Stimulated activated CD4-positive, alpha-beta T cell treated with anti-CD3 and anti-CD28 coated beads, Interleukin-15, amount 100 ng/mL, for 48 hours (primary cell): ENCODE results near the gene SIGLEC11.
A peak's percentile ranks its signal among the peaks of the same experiment; 100 is the strongest.
"Not testable (repeated sequence)": the region's sequence is repeated elsewhere in the genome, so short reads cannot be mapped to it uniquely, and the experiment has no call there.

Experiments used
- DNase-seq, 2 donors: peaks; one replicate each; pipeline ENCODE4 v3.0.0-alpha.2; 2020; ENCODE audit warnings: low read depth in 2 of 2

Gene SIGLEC11

DNA sequence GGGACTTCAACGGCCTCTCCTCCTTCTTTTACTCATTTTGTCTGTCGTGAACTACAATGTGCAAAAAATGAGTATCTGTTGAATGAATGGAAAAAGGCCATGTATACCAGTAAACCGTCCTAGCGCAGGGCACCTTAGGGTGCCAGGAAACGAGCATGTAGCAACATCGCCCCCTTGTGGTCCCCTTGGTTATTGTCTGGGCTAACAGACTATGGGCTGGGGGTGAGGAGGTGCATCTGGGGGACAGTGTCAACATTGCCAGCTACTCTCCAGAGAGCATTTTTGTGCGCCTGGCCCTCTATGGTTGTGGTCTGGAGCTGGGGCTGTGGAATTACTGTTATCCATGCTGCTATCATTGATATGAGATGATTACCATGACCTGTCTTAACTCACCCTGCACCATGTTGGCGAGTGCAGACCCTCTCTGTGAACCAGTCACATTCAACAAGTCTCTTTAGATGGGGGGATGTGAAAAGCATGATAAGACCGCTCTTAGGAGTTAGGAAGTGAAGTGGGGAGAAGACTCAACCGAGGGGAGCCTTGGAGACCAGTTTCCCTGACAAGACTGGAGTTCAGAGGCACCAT lies 22.8 kb upstream of the SIGLEC11 start:
- peak; percentile 60 to 81 for DNase-seq

- DNase-seq = no peak
Measured at GRCh38 chr19:49981603-49982593, 20.9 kb upstream of the SIGLEC11 start.

DNA sequence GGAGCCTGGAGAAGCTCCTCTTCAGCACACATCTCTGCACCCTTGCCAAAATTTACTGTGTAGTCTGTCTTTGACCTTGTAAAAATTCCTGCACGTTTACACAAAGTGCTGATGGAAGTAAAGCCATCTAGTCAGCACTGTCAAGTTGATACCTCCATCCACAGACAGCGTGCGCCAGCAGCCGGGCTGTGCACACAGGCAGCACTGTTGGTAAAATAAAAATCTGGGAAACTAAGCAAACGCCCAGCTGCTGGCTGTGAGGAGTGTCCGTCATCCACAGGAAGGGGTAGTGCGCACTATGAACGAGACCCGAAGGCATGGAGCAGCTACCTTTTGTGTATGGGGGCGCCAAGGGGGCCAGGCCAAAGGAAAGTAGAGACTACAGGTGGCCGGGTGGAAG lies 17.4 kb upstream of the SIGLEC11 start:
- DNase-seq = no peak

DNA sequence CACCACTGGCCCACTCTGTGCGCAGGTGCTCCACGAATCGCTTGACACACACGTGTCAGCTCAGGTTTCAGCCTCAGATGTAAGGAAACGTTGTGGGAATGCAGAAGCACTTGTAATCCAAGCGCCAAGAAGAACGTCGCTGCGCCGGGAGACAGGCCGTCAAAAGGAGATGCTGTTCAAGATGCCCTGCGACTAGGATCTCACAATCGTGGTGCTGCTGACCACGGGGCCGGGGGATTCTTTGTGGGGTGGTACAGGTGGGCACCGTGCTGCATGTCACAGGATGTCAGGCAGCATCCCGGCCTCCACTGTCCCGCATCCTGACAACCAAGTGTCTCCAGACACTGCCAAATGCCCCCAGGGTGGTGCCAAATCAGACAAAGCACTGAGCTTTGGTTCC lies 16.9 kb upstream of the SIGLEC11 start:
- no peak for DNase-seq

DNA sequence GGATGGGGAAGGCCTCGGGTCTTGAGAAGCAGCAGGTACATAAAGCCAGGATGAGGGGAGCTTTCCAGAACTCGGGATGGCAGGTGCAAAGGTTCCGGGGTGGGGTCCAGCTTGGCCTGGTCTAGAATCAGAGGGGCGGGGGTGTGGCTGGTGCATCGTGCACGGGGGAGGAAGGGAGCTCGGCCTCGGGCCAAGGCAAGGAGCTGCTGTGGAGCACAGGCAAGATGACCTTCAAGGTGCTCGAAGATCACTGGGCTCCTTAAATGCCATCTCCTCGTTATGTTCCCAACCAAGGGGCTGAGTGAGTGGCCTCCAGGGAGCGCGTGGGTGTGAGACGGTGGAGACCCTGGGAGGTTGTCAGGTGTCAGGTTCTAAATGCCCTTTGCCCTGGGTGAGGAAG lies 16.1 kb upstream of the SIGLEC11 start:
- no peak for DNase-seq

DNA sequence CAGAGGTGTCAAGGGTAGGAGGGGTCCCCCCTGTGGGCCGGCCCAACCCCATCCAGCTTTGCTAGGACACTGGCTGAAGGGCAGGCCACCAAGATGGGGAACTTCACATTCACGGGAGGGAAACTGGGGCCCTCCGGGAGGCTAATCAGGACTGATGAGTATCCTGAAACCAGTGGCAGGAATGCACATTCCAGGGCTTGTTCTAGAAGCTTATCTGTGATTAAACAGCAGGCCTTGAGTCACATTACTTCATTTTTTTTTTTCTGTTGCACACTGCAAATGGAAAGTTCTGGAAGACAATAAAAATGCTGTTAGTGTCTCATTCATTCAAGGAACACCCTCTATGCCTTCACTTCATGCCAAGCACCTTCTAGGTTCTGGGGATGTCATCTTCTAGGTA lies 15.5 kb upstream of the SIGLEC11 start:
- DNase-seq = no peak

GRCh38 chr19:49975051-49975450 lies 14.1 kb upstream of the SIGLEC11 start:
- DNase-seq = no peak

DNA sequence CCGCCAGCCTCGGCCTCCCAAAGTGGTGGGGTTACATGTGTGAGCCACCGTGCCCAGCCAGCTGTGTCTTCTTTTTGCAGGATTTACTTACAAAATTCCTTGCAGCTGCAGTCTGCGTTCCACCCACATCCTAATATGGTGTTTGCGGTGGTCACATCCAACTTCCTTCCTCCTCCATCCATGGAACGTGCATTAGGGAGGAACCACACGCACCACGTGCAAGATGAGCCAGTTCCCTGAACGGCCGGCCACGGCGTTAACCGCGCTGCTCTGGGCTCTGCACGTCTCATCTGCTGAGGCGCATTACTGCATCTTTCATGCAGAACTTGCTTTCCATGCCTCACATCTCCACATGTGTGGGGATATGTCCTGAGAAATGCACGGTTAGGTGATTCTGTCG lies 13.0 kb upstream of the SIGLEC11 start:
- DNase-seq = no peak

- no peak for DNase-seq
Measured at GRCh38 chr19:49972841-49973240, 11.9 kb upstream of the SIGLEC11 start.

GRCh38 chr19:49971991-49972411 lies 11.0 kb upstream of the SIGLEC11 start:
- DNase-seq = no peak

GRCh38 chr19:49969355-49969754 lies 8.4 kb upstream of the SIGLEC11 start:
- not testable (repeated sequence) for DNase-seq

DNA sequence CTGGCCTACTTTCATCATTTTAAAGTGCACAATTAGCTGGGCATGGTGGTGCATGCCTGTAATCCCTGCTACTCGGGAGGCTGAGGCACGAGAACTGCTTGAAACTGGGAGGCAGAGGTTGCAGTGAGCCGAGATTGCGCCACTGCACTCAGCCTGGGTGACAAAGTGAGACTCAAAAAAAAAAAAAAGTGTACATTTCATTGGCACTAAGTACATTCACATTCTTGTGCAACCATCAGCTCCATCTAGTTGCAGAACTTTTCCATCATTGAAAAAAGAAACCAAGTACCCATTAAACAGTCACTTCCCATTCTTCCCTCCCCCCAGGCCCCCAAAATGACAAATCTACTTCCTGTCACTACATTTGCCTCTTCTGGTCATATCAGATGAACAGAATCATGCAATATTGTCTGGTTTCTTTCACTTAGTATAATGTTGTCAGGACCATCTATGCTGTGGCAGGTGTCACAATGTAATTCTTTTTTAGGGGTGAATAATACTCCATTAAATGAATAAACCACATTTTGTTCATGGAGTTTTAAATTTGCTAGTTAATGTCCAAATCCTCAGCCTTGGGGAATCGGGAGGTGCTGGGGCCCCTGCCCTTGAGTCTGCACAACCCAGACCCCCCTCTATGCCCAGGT lies 7.4 kb upstream of the SIGLEC11 start:
- no peak for DNase-seq

GRCh38 chr19:49959892-49960291 lies 1.1 kb downstream of the SIGLEC11 start:
- not testable (repeated sequence) for DNase-seq

GRCh38 chr19:49958596-49958995 lies 2.4 kb downstream of the SIGLEC11 start:
- DNase-seq = not testable (repeated sequence)

GRCh38 chr19:49958144-49958543 lies 2.8 kb downstream of the SIGLEC11 start:
- DNase-seq = not testable (repeated sequence)

DNA sequence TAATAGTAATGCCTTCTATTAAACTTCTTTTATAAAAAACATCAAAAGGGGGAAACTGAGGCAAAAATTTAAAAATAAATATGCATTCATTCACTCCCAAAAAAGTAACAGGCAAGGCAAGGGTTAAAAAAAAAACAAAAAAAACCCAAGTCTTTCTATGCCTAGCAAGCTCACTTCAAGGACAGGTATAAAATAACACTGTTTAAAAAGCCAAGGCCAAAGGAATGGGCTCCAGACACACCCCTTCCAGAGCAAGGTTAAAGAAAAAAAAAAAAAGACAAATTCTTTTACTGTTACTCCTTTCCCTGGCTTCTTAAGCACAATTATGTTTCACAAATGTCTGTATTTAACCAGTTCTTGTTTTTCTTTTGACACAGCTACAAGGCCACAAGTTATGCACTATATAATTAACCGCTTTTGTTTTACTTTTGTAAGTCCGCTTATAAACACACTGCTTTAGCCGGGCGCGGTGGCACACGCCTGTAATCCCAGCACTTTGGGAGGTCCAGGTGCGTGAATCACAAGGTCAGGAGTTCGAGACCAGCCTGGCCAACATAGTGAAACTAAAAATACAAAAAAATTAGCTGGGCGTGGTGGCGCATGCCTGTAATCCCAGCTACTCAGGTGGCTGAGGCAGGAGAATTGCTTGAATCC lies 3.6 kb downstream of the SIGLEC11 start:
- DNase-seq = no peak

DNA sequence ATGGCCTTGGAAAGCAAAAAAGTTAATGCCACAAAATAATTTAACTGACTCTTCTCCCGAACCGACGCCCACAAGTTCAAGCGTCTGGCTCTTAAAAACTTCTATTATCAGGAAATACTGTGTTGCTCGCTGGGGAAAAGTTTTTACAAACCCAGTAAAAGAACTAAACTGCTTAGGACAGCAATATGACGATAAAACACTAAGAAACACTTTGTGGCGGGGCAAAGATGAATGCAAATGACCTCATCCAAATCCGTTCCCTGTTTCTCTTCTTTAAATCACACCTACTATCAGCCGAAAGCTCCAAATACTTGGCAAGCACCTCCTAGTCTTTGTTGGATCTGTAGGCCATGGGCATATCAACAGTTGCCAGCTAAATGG lies 4.9 kb downstream of the SIGLEC11 start:
- DNase-seq = no peak

DNA sequence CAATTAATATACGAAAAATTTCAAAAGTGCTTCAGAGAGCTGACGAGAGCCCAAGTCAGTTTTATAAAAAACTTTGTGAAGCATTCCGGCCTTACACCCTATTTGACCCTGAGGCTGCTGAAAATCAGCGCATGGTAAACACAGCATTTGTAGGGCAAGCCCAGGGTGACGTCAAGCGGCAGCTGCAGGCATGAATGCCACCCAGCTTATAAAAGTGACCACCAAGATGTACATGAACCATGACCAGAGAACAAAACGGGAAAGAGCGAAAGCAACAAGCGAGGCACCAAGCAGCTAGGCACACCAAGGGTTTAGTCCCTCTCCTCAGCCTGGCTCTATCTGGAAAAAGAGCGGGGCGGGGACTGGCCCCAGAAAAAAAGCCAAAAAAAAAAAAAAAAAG lies 6.0 kb downstream of the SIGLEC11 start:
- no peak for DNase-seq

DNA sequence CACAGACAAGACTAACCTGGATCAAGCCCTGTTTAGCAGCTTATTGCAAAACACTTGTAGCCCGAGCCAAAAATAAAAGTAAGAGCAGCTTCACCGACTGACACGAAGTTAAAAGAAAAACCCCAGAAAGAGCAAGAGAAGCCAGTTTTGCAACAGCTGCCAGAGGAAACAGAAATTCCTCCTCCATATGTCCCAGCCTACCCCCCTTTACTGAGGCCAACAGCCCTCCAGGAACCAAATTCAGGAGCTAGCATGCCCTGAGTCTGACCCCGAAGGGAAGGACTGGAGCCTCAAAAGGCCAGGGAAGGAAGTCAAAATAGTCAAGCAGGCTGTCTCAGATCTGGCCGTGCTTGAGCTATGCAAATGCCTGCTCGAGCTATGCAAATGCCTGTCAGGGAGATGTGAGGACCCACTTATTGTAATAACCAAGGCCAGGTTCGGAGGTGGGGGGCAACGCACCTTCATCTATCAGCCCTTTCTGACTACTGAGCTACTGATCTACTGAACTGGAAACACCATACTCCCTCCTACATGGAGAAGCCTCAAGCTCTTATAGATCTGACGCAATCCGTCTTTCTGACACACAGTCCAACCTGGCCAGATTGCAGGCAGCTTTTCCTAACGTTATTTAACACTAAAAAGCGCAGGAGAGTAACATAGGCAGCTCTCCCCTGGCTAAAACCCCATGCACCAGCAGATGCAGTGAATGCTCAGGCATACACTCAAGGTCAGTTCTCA lies 6.7 kb downstream of the SIGLEC11 start:
- no peak for DNase-seq

GRCh38 chr19:49953416-49953815 lies 7.6 kb downstream of the SIGLEC11 start:
- DNase-seq = no peak

DNA sequence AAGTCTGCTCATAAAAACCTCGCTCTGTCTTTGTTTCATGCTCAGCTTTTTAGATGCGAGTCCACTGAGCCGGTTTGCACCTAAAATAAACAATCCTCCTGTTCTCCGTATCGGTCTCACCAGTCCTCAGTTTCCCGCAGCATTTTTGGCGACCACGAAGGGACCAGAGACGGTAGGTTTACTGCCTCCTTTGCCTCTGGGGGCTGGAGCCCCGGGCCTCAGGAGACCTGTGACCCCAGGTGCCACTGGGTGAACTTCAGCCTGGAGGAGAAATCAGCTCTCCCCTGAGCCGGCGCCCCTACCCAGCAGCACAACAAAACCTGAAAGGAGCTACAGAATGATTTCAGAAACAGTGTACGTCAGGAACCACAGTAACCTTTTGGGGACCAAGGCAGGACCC lies 8.1 kb downstream of the SIGLEC11 start:
- no peak for DNase-seq

GRCh38 chr19:49952479-49952836 lies 8.5 kb downstream of the SIGLEC11 start:
- no peak for DNase-seq
